T-helper 1 cell treated with Interleukin-12 subunit alpha and Interleukin-12 subunit beta and Interleukin-4 antibody, amounts not matched to agents 30 ng/mL and 1 ng/mL, for 36 hours (primary cell): ENCODE data around the gene DVL1. TPM values are rescaled to one million over a fixed set of nuclear protein-coding genes. Genes with fewer than 3 reads are reported as not detected.

Experiments
- intact Hi-C: fragments of 100-400 bp; cut with micrococcal nuclease; formaldehyde crosslinking; loops from one replicate; pipeline ENCODE4 v1.15.1; 2024
- total RNA-seq: library from RNA; stranded (reverse); gene quantifications from 2 replicates; pipeline ENCODE4 v1.2.3, GENCODE V29; 2022

The DVL1 gene
- total RNA-seq, 1 donor from 2014 or later: 43.8 TPM

DNA sequence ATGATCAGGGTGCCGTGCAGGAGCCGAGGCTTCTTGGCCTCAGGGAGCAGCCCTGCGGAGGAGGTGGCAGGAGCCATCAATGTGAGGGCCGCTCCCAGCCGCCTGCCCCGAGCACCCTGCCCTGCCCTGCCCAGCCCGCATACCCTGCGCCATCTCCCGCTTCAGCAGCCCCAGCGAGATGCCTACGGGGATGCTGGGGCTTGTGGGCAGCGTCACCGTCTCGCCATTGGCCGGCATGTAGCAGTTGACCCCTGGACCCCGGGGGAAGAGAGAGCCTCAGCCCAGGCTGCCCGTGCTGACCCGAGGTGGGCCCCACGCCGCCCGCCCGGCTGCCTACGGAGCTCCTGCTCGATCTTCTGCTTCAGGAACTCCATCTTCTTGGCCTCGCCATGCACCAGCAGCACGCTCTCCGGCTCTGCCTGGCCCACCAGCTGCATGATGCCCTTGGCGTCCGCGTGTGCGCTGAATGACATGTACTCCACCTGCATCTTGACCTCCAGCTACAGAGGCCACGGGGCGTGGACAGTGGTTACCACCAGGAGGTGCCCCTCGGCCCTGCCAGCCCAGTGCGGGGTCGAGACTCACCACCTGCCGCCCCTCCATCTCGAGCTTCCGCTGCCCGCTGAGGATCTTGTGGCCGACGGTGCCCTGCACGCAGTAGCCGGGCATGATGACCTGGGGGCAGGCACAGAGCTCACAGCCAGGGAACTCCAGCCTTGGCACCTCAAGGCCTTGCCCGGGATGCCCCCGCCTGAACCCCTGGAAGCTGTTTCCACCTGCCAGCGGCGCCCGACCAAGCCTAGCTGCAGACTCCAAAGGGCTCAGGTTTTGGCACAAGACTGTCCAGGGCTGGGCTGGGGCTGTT, 36.5 kb downstream of the DVL1 start:
- intact Hi-C loops: no loop called here

DNA sequence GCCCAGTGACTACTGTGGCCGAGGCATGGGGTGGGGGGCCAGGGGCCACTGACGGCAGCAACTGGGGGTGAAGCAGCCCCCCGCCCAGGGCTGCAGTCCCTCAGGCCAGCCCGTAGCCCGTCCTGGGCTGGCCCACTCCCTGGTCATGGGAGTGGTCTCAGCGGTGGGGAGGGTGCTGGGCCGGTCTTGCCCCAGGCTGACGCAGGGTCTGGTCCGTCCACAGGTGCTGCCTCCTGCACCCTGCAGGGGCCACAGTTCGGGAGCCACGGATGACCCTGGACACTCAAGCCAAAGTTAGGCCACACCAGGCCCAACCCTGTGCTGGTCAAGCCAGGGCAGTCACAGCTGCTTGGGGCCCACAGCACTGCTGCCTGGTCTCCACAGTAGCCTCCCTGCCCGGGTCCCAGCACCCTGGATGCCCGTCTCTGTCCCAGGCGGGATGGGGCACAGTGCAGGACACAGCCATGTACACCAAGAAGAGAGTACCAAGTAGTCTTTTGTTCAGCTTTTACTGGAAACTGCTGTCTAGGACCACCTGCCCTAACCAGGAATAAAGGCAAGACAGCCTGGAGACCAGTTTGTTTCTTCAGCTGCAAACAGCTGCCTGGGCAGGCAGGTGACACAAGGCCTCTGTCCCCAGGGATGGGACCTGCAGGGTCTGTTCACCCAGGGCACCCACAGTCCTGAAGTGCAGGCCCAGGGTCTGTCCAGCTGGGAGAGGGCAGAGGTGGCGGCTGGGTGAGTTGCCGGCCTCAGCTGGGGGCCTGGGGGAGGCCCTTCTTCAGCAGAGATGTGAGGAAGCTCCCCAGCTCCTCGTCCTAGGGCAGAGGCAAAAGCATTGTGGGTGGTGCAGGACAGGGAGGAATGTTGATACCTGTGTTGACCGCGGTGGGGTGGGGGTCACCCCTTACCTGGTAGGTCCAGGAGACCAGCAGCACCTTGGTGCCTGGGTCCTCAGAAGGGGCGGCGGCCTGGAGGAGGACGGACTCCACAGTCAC, 37.8 kb downstream of the DVL1 start:
- intact Hi-C loops: no loop called here

DNA sequence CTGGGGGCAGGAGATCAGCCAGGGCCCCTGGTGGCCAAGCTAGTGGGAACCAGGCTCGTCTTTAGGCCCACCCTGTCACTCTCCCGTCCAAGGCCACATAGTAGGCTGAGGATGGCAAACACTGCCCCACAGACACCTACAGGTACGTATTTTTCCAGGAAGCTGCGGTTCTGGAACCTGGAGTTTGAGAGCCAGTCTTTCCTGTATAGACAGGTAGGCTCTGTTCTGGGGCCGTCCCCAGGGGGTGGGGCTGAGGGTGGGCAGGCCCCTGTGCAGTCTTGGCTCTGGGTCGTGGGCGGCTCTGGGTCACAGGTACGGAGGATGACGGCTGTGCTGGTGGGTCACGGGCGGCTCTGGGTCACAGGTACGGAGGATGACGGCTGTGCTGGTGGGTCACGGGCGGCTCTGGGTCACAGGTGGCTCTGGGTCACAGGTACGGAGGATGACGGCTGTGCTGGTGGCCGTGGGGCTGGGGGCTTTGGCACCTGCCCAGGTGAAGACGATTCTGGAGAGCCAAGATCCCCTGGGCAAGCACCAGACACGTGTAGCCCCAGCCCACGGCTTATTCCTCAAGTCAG, 38.7 kb downstream of the DVL1 start:
- intact Hi-C loops: no loop called here

DNA sequence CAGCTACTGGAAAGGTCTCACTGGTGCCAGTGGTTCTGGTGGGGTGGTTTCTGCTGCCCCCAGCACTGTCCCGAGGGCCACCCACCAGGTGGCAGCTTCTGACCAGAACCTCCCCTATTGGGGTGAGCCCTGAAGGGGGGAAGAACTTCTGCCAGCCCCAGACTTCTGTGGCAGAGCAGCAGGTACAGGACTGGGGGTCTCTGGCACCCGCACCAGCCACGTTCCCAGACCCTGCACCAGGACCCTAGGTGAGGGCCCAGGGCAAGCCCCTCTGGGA, 39.2 kb downstream of the DVL1 start:
- intact Hi-C loops: no loop called here

DNA sequence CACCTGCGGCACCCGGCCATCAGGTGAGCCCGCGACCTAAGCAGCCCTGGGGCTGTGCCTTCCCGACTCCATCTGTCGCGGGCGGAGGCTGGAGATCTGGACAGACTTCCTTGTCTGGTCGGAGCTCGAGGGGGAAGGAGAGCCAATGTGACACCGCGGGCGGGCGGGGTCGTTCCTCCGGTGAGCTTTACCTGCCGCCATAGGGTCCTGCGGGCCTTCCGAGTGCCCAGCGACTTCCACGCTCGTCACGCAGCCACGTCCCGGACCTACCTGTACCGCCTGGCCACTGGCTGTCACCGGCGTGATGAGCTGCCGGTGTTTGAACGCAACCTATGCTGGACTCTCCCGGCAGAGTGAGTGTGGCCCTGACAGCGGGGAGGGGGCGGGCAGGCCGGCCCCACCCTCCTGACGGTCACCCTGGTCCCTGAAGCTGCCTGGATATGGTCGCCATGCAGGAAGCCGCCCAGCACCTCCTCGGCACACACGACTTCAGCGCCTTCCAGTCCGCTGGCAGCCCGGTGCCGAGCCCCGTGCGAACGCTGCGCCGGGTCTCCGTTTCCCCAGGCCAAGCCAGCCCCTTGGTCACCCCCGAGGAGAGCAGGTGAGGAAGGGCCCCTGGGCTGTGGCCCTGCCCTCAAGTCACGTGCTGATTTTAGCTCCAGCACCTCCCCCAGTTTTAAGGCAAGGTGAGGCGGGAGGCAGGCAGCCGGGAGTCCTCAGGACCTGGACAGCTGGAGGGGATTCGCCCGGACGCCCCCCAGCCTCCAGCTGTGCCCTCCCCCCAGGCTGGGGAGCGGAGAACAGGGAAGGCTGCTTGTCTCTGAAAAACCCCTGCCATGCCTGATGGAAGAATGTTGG, 39.7 kb downstream of the DVL1 start:
- intact Hi-C loops: loop anchor here (2.0 to 5.0 kb wide), 6 partner anchors 77 to 598 kb away; partner anchors contain the start of genes B3GALT6, CCNL2, ISG15 and MIB2

DNA sequence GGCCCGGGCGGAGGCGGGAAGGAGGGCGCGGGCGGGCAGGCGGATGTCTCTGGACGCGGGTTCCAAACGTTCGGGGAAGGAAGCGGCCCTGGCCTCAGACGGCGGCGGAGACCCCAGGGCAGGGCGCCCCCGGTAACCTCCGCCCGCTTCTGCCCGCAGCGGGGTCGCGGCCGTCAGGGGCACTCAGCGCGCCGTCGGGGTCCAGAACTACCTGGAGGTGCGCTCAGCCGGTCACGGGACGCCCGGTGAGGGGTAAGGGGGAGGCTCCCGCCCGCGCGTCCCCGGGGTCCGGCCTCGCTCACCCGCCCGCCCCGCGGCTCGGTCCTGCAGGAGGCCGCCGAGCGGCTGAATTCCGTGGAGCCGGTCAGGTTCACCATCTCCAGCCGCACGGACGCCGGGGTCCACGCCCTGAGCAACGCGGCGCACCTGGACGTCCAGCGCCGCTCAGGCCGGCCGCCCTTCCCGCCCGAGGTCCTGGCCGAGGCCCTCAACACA, 40.4 kb downstream of the DVL1 start:
- intact Hi-C loops: loop anchor here (1.0 to 5.0 kb wide), 13 partner anchors 15 to 598 kb away; partner anchors contain the start of genes ATAD3B, AURKAIP1, B3GALT6 and C1orf159

DNA sequence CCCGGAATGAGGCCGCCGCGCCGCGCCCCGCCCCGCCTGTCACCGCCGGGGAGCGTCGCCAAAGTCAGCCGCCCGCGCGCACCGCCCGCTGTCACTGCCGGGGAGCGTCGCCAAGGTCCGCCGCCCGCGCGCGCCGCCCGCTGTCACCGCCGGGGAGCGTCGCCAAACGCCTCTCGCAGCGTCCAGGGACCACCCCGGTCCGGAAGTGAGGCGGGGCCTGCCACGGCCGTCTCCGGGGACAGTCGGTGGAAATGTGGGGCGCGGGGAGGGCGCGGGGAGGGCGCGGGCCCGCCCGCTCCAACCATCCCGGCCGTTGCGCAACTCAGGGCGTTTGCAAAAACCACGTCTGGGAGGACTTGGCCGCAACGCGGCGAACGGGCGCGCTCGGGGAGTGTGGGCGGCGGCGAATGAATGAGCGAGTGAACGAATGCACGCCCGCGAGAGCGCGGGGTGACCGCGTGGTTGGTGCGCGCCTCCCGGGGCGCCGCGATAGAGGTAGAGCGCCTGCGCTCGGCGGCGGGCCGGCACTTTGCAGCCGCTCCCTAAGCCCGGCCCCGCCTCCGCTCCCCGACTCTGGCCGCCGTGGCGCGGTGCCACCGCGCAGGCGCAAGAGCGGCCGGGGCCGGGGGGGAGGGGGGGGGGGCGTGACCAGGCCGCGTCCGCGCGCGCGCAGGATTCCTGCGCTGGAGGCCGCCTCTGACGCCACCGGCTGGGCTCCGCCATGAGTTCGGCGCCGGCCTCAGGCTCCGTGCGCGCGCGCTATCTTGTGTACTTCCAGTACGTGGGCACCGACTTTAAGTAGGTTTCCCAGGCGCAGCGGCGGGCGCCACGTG, 41.1 kb downstream of the DVL1 start, which contains the start of the genes ACAP3 and PUSL1:
Gene ACAP3 (minus strand): TSS at position 8 of the 833 bp plus-strand sequence. CDS start 115 bp downstream, outside the sequence.
Gene PUSL1 (plus strand): TSS at position 675 of the 833 bp plus-strand sequence. CDS start 47 bp downstream, at position 722.
- intact Hi-C loops: loop anchor here (1.0 to 5.0 kb wide), 13 partner anchors 16 to 599 kb away; partner anchors contain the start of genes ATAD3B, AURKAIP1, B3GALT6 and C1orf159

DNA sequence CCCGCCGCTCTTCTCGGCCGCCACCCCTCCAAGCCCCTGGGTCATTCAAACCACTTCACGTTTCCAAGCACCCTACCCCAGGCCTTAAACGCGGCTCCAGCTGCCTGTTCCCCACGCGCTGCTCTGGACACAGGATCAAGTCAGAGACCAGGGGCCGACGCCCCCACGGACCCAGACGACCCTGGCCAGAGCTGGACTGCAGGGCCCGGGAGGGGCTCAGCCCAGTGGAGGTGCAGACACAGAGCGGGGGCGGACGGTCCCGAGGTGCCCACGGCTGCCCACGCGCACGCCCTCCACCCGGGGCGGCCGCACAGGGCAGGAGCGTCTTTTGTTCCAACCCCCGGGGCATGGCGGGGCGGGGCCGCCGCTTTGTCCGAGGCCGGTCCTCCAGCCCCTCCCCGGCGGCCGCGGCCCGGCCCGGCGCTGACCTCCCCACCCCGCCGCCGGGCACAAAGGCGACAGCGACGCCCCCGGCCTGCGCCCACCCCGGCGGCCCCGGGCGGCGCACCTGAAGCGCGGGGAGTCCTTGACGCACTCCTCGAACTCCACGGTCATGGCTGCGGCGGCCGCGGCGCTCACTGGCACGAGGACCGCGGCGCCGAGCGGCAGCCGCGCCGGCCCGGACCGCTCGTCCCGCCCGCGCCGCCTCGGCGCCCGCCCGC, 41.8 kb downstream of the DVL1 start:
- intact Hi-C loops: loop anchor here (5.0 kb wide), 4 partner anchors 75 to 600 kb away; partner anchors contain the start of genes B3GALT6, ISG15 and SDF4

DNA sequence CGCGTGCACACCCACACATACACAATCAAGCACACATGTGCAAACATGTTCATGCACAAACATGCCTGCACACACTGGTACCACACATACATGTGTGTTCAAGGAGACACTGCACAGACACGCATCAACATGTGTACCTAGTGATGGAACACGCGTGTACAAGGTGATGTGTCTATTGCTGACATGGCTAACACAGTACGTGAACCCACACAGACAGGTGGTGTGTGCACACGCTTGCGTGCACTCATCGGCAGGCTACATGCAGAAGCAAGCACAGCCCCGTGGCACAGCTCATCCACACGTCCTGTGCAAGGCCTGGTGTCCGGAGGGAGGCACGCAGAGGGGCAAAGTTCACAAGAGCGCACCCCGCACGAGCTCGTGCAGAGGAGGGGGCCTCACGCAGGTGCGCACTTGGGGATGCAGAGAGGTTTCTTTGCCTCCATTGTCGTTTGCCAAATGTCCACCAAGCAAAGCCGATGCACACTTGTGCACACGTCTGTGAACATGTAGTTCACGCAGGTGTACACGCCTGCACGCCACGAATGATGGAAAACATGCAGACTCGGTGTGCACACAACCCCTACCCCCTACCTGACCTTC, 42.5 kb downstream of the DVL1 start:
- intact Hi-C loops: loop anchor here (5.0 kb wide), 4 partner anchors 74 to 601 kb away; partner anchors contain the start of genes B3GALT6, ISG15 and SDF4

DNA sequence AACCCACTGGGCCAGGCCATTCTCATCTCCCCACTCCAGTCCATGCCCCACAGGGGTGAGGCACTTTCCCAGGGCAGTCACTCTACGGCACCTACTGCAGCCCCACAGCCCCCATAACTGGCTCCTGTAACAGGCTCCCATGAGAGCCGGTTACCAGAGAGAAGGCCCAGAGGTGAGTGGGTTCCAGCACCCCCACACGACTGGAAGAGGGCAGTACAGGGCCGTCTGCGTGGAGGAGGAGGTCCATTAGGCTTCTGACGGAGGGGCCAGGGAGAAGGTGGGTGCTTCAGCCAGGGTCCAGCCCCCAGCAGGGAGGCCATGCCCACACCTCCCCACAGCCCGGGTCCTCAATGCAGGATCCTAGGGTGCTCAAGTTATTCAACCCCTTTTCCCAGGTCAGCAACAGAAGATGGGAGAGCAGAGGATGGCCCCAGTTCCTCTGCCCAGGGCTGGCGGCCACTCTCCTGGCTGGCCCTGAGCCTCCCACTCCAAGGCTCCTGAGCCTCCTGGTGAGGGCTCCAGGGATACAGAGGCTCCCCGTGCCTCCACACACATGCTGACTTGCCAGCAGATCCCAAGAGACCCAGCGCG, 43.1 kb downstream of the DVL1 start:
- intact Hi-C loops: loop anchor here (5.0 kb wide), 4 partner anchors 74 to 601 kb away; partner anchors contain the start of genes B3GALT6, ISG15 and SDF4

DNA sequence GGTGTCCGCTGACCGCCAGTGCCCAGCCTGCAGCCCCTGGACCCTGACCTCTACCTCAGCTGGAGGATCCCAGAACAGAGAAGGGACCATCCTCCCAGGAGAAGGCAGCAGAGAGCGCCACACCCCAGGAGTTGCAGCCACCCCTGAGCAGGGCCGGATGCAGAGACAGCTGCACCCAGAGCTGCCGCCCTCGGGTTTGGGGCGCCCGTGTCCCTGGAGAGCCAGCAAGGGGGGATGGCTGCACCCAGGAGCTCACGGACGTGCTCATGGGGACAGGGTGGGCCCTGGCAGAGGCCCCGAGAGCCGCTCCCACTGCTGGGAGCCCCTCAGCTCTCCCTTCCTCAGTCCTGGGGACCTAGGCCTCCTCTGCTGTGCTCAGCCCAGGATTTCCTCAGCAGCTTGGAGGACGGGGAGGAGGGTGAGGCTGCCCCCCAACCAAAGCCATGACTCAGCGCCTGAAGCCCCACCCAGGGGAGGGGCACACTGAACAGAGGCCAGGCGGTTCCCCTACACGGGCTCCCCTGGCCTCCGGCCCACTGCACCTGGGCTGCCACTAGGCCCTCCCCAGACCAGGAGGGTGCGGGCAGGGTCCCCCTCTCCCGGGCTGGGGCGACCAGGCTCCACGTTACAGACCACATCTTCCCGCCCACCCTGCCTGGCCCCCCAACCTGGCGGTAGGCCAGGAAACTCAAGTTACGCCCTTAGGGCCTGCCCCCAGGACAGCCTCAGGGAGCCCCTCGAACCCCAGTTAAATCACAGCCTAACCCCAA, 43.7 kb downstream of the DVL1 start:
- intact Hi-C loops: loop anchor here (5.0 kb wide), 4 partner anchors 73 to 602 kb away; partner anchors contain the start of genes B3GALT6, ISG15 and SDF4

DNA sequence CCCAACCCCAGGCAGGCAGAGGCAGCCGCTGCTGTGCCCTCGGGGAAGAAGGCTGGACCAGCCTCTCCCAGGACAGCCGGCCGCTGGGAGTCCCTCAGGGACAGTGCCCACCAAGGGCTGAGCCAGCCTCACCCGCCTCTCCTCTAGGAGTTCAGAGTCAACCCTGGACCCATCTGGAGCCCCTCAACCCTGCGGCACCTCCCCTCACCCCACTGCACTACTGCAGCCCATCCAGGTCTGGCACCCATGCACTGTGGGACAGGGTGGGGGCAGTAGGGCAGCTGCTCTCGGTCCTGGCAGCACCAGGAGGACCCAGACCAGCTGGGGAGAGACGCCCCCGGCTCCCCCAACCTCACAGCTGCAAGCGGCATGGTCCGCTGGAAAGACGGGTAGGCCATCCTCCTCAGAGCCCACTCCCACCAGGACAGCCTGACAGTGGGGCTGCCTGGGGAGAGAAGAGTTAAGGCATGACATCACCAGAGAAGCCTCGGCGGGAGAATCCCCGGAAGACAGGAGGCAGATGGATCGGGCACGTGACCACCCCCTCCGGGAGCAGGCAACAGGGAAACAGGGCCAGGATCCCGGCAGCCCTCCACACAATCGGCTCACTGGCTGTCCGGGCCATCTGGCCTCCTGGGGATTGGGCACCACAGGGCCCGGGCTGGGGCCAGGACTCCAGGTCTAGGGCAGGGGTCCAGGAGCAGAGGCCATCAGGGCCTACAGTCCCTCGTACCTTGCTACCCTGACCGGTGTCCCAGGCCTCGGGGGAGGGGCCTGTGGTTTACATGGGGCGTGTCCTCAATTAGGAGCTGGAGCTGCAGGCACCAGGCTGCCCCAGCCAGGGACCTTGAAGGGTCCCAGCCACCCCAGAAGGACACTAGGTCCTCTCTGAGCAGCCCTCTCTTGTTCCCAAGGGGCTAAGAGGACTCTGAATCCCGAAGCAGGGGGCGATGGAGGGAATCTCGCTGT, 44.6 kb downstream of the DVL1 start:
- intact Hi-C loops: loop anchor here (5.0 kb wide), 4 partner anchors 72 to 603 kb away; partner anchors contain the start of genes B3GALT6, ISG15 and SDF4

DNA sequence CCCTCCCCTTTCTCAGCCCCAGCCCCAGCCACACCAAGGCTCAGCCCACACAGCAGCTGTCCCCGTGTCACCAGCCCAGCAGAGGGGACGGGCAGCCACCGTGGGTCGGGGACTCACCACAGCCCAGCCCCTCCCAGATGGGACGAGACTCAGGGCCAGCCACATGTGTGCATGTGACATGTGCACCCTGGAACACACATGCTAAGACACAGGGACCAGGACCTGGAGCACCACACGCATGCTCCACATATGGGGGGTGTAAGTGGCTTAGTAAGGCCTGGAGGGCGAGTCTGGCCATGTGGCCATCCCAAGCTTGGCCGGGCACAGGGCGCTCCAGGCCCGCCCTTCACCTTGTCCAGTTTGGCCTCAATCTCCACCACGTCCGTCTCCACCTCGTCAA, 45.5 kb downstream of the DVL1 start:
- intact Hi-C loops: no loop called here

DNA sequence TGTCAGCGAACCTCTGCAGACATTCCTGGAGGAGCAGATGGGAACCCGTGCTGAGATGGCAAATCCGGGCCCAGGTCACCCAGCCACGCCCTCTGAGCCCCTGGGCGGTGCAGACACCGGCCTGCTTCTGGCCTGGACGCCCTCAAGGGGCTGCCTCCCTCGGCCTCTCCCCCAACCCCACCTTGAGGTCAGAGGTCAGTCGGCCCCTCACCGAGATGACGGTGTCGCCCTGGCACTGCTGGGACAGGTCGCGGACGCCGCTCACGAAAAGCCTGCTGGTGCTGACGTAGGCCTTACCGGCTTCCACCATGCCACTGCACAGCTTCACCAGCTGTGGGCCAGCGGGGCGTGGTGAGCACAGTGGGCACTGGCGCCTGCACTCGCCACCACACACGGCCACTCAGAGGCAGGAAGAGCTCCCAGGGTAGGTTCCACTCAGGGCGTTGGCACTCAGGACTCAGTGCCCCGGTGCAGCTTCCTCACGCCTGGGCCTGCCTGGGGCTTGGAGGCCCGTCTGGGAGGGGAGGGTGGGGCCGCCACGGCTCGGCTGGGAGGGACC, 46.2 kb downstream of the DVL1 start:
- intact Hi-C loops: no loop called here

DNA sequence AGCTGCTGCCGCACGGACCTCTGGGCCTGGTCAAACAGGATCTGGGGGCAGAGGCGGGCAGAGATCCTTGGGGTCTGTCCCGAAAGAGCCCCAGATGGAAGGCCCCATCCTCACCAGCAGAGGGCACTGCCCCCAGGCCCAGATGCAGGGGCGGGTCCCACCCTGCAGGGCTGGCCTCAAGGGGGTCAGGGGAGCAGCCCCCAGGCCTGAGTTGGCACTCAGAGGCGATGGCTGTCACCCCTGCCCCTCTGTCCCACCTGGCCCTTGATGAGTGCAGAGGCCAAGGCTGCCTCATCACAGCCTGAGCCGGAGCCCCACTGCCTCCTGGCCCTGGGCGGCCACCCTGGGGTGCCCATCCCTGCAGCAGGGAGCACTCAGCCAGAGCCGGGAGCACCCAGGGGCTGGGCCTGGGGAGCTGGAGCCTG, 47.2 kb downstream of the DVL1 start:
- intact Hi-C loops: no loop called here
